GM12875 (cell line): ENCODE measurements around the gene LGR4.
"Not testable (repeated sequence)": the region's sequence is repeated elsewhere in the genome, so short reads cannot be mapped to it uniquely, and the experiment has no call there.

Experiments
- H3K4me3 ChIP-seq: one replicate; pipeline ENCODE4 v1.5.1; 2011; ENCODE audit warnings: low read depth, low read length, control low read depth
- TF ChIP-seq, protein P1 (sequence below): IDR thresholded peaks from 2 replicates; pipeline ENCODE4 v1.5.1; 2011; ENCODE audit warnings: low read depth, mild to moderate bottlenecking, control low read depth, inconsistent platforms, low read length, moderate library complexity, borderline replicate concordance; ENCODE audit not compliant: insufficient read depth

LGR4 gene

GRCh38 chr11:27472398-27473016 is at the start of gene LGR4:
LGR4 (minus strand) TSS chr11:27472790; CDS start chr11:27472302, 488 bp downstream.
- TF ChIP-seq, protein P1, sequence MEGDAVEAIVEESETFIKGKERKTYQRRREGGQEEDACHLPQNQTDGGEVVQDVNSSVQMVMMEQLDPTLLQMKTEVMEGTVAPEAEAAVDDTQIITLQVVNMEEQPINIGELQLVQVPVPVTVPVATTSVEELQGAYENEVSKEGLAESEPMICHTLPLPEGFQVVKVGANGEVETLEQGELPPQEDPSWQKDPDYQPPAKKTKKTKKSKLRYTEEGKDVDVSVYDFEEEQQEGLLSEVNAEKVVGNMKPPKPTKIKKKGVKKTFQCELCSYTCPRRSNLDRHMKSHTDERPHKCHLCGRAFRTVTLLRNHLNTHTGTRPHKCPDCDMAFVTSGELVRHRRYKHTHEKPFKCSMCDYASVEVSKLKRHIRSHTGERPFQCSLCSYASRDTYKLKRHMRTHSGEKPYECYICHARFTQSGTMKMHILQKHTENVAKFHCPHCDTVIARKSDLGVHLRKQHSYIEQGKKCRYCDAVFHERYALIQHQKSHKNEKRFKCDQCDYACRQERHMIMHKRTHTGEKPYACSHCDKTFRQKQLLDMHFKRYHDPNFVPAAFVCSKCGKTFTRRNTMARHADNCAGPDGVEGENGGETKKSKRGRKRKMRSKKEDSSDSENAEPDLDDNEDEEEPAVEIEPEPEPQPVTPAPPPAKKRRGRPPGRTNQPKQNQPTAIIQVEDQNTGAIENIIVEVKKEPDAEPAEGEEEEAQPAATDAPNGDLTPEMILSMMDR: no peak
- peak within 1 kb of the TSS; percentile 41 for H3K4me3 ChIP-seq

DNA sequence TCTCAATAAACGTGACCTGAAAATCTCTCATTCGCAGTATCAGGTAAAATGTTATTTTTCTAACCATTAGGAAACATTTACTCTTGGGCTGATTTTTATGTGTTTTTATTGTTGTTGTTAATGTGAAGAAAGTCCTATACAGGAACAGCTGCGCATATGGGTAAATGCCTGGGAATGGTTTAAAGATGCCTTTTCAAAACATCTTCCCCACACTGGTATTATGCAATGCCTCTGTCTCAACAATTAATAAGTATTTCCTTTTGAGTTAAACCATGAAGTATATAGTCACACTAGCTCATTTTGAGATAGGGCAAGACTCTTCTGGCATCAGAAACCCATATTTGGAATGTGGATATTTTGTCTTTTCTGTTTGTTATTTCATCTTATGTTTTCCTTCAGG is 47.6 kb upstream of the LGR4 start:
- TF ChIP-seq, protein P1: no peak
- H3K4me3 ChIP-seq: no peak overlapping the region

- TF ChIP-seq, protein P1: no peak
- H3K4me3 ChIP-seq: no peak overlapping the region
Measured at GRCh38 chr11:27518518-27518917, 45.9 kb upstream of the LGR4 start.

DNA sequence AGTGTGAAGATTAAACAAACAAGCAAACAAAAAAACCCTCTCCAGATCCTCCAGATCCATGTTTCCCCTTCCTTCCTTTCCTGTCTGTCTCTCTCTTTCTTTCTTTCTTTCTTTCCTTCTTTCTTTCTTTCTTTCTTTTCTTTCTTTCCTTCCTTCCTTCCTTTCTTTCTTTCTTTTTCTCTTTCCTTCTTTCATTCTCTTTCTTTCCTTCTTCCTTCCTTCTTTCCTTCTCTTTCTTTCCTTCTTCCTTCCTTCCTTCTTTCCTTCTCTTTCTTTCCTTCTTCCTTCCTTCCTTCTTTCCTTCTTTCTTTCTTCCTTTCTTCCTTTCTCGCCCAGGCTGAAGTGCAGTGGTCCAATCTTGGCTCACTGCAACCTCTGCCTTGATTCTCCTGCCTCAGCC is 44.9 kb upstream of the LGR4 start:
- H3K4me3 ChIP-seq: not testable (repeated sequence)

DNA sequence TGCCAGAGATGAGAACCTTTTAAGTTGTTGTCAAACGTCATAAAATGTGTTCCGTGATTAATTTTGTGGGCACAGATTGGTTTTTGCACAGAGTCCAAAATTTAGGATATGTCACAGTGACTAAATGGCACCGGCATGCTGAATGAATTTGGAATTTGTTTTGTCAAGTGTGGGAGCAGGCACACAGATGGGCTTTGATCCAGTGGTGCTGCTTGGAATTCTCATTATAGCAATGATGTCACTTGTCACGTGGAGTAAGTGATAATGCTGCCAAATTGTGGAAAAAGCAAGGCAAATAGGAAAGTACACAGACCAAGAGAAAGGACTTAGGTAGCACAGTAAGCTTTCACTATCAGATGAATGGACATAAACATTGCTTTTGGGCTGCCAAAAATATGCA is 42.0 kb upstream of the LGR4 start:
- H3K4me3 ChIP-seq: no peak overlapping the region
- TF ChIP-seq, protein P1: no peak

- TF ChIP-seq, protein P1: no peak
Measured at GRCh38 chr11:27514076-27514475, 41.5 kb upstream of the LGR4 start.

DNA sequence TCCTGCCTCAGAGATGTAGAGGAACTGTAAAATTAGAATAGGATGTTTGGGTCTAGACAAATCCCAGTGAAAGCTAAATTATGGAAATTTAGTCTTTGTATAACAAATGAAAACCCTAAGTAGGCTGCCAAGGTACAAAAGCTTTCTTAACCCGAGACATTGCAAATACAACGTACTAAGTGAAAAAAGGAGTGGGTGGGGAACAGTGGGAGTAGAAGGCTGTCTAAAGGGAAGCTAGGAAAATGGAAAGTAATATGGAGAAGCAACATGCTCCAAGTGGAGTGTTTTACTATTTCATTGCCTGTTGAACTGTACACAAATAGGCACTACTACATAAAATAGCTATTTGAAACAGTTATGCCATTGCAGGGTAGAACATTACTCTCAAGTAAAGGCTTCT is 40.8 kb upstream of the LGR4 start:
- TF ChIP-seq, protein P1: no peak

More at GRCh38 chr11:27514076-27514475, 41.5 kb upstream of the LGR4 start:
- H3K4me3 ChIP-seq: no peak overlapping the region

GRCh38 chr11:27512238-27512637 is 39.6 kb upstream of the LGR4 start:
- H3K4me3 ChIP-seq: no peak overlapping the region
- TF ChIP-seq, protein P1: no peak

More for the DNA sequence above, 40.8 kb upstream of the LGR4 start:
- no peak overlapping the region for H3K4me3 ChIP-seq
